Measurements from ENCODE around the gene FKBP1A. TPM values are rescaled to one million over a fixed set of nuclear protein-coding genes. Genes with fewer than 3 reads are reported as not detected.

FKBP1A gene
- total and polyA plus RNA-seq, 2 donors (not counting 3 experiments of a cell fraction or from before 2014, with no cell fraction given), result 968 to 1,972 TPM

DNA sequence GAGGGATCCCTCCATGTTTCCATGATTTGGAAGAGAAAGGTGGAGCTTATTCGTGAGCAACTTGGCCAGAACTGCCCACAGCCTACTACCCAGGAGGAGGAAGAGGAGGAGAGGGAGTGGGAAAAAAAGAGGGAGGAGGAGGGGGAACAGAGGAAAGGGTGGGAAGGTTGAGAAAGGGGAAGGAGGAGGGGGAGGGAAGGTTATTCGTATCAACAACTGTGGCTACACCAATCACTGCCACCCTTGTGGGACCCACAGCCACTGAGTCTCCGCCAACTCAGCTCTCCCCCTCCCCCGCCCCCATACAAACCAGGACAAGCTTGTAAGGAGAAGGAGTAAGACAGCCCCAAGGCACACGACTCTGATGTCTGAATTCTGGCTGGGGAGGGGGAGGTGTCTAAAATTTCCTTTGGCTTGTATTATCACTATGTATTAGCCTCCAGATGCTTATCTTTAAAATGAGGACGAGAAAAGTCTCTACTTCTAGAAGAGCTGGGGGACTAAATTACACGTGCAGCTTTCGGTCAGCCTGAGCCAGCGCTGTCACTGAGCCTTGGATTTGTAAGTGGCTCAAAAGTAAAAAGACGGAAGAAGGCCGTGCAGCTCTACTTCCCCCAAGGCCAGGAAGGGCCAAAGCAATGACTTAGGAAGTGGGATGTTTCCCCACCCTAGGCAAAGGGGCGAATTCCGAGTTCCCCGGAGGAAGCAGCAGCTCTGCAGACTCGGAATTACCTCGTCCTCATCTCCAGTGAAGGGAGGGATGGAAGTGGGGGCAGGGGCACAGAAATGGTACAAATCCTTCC lies 1.0 kb downstream of the FKBP1A start:
- H3K4me2 ChIP-seq (ENCODE audit: insufficient read depth, low read length), result peak overlapping the region; percentile 91
- peak overlapping the region; percentile 90 for H3K27ac ChIP-seq (ENCODE audit: insufficient read depth, low read depth, low read length)
- ChIA-PET CTCF (interaction anchor here (0.7 to 6.5 kb wide), 17 partner anchors 9 to 112 kb away, joined by 3 to 107 read pairs (median 6); no protein-coding TSS in a partner anchor), POLR2A (interaction anchor here (0.7 to 2.7 kb wide), 13 partner anchors 8 to 69 kb away, joined by 3 to 14 read pairs (median 4); no protein-coding TSS in a partner anchor)
- peaks cover under 1 to 4% of the 10 kb centered on the region in 2 experiments for H3K36me3 ChIP-seq (ENCODE audit: control insufficient read depth in 2 of 2, extremely low read depth in 1 of 2, insufficient read depth in 2 of 2, low read length in 2 of 2)
- no peak overlapping the region for H2AFZ ChIP-seq (ENCODE audit: low read depth, low read length)
- H3K4me3 ChIP-seq (replicated peaks in 1 of 3; ENCODE audit: insufficient read depth in 1 of 3, low read depth in 1 of 3, low read length in 3 of 3), result peak overlapping the region; percentile 82 to 86 (median 83)
- peaks cover 75% of the 10 kb centered on the region for H3K4me1 ChIP-seq (ENCODE audit: control insufficient read depth, extremely low read depth, insufficient read depth, low read length)
- peak overlapping the region; percentile 92 for H3K9ac ChIP-seq (replicated peaks; ENCODE audit: extremely low read depth, insufficient read depth, low read length)
- FAIRE-seq (peak; percentile 76), DNase-seq (ENCODE audit: low read depth, low spot score) (peak; percentile 94)
- no peaks in the 10 kb centered on the region for H3K27me3 ChIP-seq (ENCODE audit: control insufficient read depth in 2 of 2, insufficient read depth in 2 of 2, low read length in 2 of 2)
- no peaks in the 10 kb centered on the region for H3K9me1 ChIP-seq (replicated peaks; ENCODE audit: control insufficient read depth, extremely low read depth, insufficient read depth, low read length)
- H3K9me3 ChIP-seq (replicated peaks; ENCODE audit: control insufficient read depth, insufficient read depth, low read length), result peaks cover under 1% of the 10 kb centered on the region
- intact Hi-C loops (cut with micrococcal nuclease), result loop anchor here (1.0 to 5.0 kb wide), 6 partner anchors 8 to 165 kb away; partner anchors contain the start of genes NSFL1C and RAD21L1
- TSS peak; percentile 56 for BruUV-seq (replicated peaks)
- peak; percentile 82 for TF ChIP-seq POLR2A (IDR thresholded peaks at IDR 0.05; ENCODE audit: low read depth, low read length)
- TF ChIP-seq, protein P1, sequence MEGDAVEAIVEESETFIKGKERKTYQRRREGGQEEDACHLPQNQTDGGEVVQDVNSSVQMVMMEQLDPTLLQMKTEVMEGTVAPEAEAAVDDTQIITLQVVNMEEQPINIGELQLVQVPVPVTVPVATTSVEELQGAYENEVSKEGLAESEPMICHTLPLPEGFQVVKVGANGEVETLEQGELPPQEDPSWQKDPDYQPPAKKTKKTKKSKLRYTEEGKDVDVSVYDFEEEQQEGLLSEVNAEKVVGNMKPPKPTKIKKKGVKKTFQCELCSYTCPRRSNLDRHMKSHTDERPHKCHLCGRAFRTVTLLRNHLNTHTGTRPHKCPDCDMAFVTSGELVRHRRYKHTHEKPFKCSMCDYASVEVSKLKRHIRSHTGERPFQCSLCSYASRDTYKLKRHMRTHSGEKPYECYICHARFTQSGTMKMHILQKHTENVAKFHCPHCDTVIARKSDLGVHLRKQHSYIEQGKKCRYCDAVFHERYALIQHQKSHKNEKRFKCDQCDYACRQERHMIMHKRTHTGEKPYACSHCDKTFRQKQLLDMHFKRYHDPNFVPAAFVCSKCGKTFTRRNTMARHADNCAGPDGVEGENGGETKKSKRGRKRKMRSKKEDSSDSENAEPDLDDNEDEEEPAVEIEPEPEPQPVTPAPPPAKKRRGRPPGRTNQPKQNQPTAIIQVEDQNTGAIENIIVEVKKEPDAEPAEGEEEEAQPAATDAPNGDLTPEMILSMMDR (IDR thresholded peaks at IDR 0.05; ENCODE audit: extremely low read depth in 1 of 2, insufficient read depth in 1 of 2, low read depth in 1 of 2, low read length in 2 of 2), result no peak
- peak; percentile 83 for TF ChIP-seq POLR2AphosphoS5 (IDR thresholded peaks at IDR 0.05; ENCODE audit: insufficient read depth, low read depth, low read length)
- peak; percentile 63 for TF ChIP-seq FOS (IDR thresholded peaks at IDR 0.05; ENCODE audit: borderline replicate concordance, insufficient read depth, low read length)
- TF ChIP-seq GATA2 (IDR thresholded peaks at IDR 0.05; ENCODE audit: insufficient read depth, insufficient read length, low read depth, low read length), result peak; percentile 58
- TF ChIP-seq, protein P2, sequence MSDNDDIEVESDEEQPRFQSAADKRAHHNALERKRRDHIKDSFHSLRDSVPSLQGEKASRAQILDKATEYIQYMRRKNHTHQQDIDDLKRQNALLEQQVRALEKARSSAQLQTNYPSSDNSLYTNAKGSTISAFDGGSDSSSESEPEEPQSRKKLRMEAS (IDR thresholded peaks at IDR 0.05; ENCODE audit: insufficient read depth, insufficient read length), result no peak
- H4K20me1 ChIP-seq (replicated peaks; ENCODE audit: control insufficient read depth, extremely low read depth, insufficient read depth, low read length), result peaks cover 3% of the 10 kb centered on the region
- dilution Hi-C loops (cut with MboI; ENCODE audit: extremely low pct_ligation_motif_present, low sequenced_read_pairs), result no loop called here
- peaks cover 67% of the 10 kb centered on the region for H3K79me2 ChIP-seq (ENCODE audit: control insufficient read depth, insufficient read depth, low read length)

Measured in endothelial cell of umbilical vein (primary cell).